ENCODE results near the gene PREPL. TPM values are rescaled to one million over a fixed set of nuclear protein-coding genes. Genes with fewer than 3 reads are reported as not detected.

The PREPL gene
- total and polyA plus RNA-seq, 10 of the 15 experiments (the other 5 are each of a cell fraction or from before 2014, with no cell fraction given): 9.2 to 43.0 (median 20.4) TPM

- ChIA-PET POLR2A (interaction anchor here (0.5 to 1.2 kb wide), 2 partner anchors 9 to 1288 kb away, joined by 4 to 5 read pairs; no protein-coding TSS in a partner anchor), RAD21 (ENCODE audit: unreplicated experiment) (no interaction called here), SMC1A (ENCODE audit: uncharacterized antibody, unreplicated experiment) (interaction anchor here (0.9 to 1.6 kb wide), 5 partner anchors 8 to 33 kb away, joined by 3 to 4 read pairs (median 3); no protein-coding TSS in a partner anchor), CTCF (interaction anchor here (0.7 kb wide), 2 partner anchors 23 to 380 kb away, joined by 3 read pairs; no protein-coding TSS in a partner anchor)
- H3K27me3 ChIP-seq (replicated peaks in 1 of 2; ENCODE audit: control insufficient read depth in 2 of 2, insufficient read depth in 2 of 2, low read length in 1 of 2): no peaks in the 10 kb centered on the region
- peaks cover 13% of the 10 kb centered on the region for H3K79me2 ChIP-seq (ENCODE audit: control insufficient read depth, insufficient read depth, low read length)
- no peak overlapping the region for H2AFZ ChIP-seq (ENCODE audit: control insufficient read depth, low read depth, low read length)
- DNase-seq (ENCODE audit: low read depth, low spot score) (no peak), ATAC-seq (peak; percentile 13; the same call in 2 of the 3 replicates), FAIRE-seq (no peak)
- in situ Hi-C loops (cut with MboI) (no loop called here), intact Hi-C loops (cut with micrococcal nuclease; ENCODE audit: unreplicated experiment) (no loop called here)
- no peaks in the 10 kb centered on the region for H3K9me3 ChIP-seq (replicated peaks; ENCODE audit: control insufficient read depth, insufficient read depth, low read length)
- H3K4me2 ChIP-seq (ENCODE audit: control insufficient read depth, insufficient read depth): no peak overlapping the region
- no peak overlapping the region for H3K4me3 ChIP-seq
- H3K9ac ChIP-seq (ENCODE audit: control insufficient read depth, insufficient read depth, low read length): no peak overlapping the region
- no peaks in the 10 kb centered on the region for H3K36me3 ChIP-seq (ENCODE audit: control insufficient read depth in 2 of 2, insufficient read depth in 2 of 2, low read length in 1 of 2)
- WGBS (ENCODE audit: insufficient coverage, insufficient replicate concordance, low lambda C conversion rate, missing lambda C conversion rate): 0% methylated on average over 1 of the region's 1 CpG
- BruUV-seq (replicated peaks): no TSS peak
- no peaks in the 10 kb centered on the region for H3K4me1 ChIP-seq (ENCODE audit: control insufficient read depth, insufficient read depth, low read length)
- H3K27ac ChIP-seq (ENCODE audit: control insufficient read depth, insufficient read depth): no peak overlapping the region
- no peaks in the 10 kb centered on the region for H4K20me1 ChIP-seq (ENCODE audit: control insufficient read depth, insufficient read depth)
- TF ChIP-seq KAT2A (conservative IDR thresholded peaks at IDR 0.05; ENCODE audit: control insufficient read depth, low read depth, low read length): no peak
- TF ChIP-seq BCL11A (IDR thresholded peaks at IDR 0.05; ENCODE audit: low read depth, low read length): no peak
- TF ChIP-seq, protein P1, sequence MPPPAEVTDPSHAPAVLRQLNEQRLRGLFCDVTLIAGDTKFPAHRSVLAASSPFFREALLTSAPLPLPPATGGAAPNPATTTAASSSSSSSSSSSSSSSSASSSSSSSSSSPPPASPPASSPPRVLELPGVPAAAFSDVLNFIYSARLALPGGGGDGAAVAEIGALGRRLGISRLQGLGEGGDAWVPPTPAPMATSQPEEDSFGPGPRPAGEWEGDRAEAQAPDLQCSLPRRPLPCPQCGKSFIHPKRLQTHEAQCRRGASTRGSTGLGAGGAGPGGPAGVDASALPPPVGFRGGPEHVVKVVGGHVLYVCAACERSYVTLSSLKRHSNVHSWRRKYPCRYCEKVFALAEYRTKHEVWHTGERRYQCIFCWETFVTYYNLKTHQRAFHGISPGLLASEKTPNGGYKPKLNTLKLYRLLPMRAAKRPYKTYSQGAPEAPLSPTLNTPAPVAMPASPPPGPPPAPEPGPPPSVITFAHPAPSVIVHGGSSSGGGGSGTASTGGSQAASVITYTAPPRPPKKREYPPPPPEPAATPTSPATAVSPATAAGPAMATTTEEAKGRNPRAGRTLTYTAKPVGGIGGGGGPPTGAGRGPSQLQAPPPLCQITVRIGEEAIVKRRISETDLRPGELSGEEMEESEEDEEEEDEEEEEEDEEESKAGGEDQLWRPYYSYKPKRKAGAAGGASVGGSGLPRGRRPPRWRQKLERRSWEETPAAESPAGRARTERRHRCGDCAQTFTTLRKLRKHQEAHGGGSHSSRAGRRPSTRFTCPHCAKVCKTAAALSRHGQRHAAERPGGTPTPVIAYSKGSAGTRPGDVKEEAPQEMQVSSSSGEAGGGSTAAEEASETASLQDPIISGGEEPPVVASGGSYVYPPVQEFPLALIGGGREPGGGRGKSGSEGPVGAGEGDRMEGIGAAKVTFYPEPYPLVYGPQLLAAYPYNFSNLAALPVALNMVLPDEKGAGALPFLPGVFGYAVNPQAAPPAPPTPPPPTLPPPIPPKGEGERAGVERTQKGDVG (CRISPR knock-in tag; IDR thresholded peaks at IDR 0.05): no peak
- TF ChIP-seq, protein P2, sequence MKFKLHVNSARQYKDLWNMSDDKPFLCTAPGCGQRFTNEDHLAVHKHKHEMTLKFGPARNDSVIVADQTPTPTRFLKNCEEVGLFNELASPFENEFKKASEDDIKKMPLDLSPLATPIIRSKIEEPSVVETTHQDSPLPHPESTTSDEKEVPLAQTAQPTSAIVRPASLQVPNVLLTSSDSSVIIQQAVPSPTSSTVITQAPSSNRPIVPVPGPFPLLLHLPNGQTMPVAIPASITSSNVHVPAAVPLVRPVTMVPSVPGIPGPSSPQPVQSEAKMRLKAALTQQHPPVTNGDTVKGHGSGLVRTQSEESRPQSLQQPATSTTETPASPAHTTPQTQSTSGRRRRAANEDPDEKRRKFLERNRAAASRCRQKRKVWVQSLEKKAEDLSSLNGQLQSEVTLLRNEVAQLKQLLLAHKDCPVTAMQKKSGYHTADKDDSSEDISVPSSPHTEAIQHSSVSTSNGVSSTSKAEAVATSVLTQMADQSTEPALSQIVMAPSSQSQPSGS (IDR thresholded peaks at IDR 0.05; ENCODE audit: low read length): no peak
- no peak for TF ChIP-seq EGR1 (IDR thresholded peaks at IDR 0.05; ENCODE audit: borderline replicate concordance in 1 of 2, low read depth in 2 of 2, low read length in 2 of 2)
- TF ChIP-seq ZNF207 (IDR thresholded peaks at IDR 0.05; ENCODE audit: borderline replicate concordance): no peak
- no peak for TF ChIP-seq GATAD2B (conservative IDR thresholded peaks at IDR 0.05; ENCODE audit: low read depth)
- no peak for TF ChIP-seq TCF7 (IDR thresholded peaks at IDR 0.05; ENCODE audit: borderline replicate concordance)
- no peak for TF ChIP-seq STAT1 (conservative IDR thresholded peaks at IDR 0.05)
- TF ChIP-seq, protein P3, sequence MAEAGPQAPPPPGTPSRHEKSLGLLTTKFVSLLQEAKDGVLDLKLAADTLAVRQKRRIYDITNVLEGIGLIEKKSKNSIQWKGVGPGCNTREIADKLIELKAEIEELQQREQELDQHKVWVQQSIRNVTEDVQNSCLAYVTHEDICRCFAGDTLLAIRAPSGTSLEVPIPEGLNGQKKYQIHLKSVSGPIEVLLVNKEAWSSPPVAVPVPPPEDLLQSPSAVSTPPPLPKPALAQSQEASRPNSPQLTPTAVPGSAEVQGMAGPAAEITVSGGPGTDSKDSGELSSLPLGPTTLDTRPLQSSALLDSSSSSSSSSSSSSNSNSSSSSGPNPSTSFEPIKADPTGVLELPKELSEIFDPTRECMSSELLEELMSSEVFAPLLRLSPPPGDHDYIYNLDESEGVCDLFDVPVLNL (IDR thresholded peaks at IDR 0.05; ENCODE audit: low read depth, low read length): no peak
- TF ChIP-seq, protein P4, sequence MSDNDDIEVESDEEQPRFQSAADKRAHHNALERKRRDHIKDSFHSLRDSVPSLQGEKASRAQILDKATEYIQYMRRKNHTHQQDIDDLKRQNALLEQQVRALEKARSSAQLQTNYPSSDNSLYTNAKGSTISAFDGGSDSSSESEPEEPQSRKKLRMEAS (IDR thresholded peaks at IDR 0.05; ENCODE audit: low read depth, low read length): no peak
- TF ChIP-seq HCFC1 (IDR thresholded peaks at IDR 0.05; ENCODE audit: low read length): no peak
- no peak for TF ChIP-seq YY1 (IDR thresholded peaks at IDR 0.05; ENCODE audit: low read depth, low read length)
- TF ChIP-seq RAD21 (IDR thresholded peaks at IDR 0.05; ENCODE audit: insufficient read depth, low read depth, low read length): no peak
- TF ChIP-seq, protein P5, sequence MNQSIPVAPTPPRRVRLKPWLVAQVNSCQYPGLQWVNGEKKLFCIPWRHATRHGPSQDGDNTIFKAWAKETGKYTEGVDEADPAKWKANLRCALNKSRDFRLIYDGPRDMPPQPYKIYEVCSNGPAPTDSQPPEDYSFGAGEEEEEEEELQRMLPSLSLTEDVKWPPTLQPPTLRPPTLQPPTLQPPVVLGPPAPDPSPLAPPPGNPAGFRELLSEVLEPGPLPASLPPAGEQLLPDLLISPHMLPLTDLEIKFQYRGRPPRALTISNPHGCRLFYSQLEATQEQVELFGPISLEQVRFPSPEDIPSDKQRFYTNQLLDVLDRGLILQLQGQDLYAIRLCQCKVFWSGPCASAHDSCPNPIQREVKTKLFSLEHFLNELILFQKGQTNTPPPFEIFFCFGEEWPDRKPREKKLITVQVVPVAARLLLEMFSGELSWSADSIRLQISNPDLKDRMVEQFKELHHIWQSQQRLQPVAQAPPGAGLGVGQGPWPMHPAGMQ (IDR thresholded peaks at IDR 0.05; ENCODE audit: borderline replicate concordance): no peak
- no peak for TF ChIP-seq NFYA (IDR thresholded peaks at IDR 0.05; ENCODE audit: borderline replicate concordance, low read depth, low read length)
- TF ChIP-seq HDGF (IDR thresholded peaks at IDR 0.05): no peak
Measured at GRCh38 chr2:44367591-44367990, 6.3 kb upstream of the PREPL start.
